NCI-H2196 treated with DMSO at 0.1 percent for 48 hours (cell line): ENCODE measurements around the gene TJP3.

ENCODE experiments used
- DNase-seq: peaks from one replicate; lab custom pipeline; 2025; ENCODE audit not compliant: unreplicated experiment; lab: John Stamatoyannopoulos, UW

The TJP3 gene

DNA sequence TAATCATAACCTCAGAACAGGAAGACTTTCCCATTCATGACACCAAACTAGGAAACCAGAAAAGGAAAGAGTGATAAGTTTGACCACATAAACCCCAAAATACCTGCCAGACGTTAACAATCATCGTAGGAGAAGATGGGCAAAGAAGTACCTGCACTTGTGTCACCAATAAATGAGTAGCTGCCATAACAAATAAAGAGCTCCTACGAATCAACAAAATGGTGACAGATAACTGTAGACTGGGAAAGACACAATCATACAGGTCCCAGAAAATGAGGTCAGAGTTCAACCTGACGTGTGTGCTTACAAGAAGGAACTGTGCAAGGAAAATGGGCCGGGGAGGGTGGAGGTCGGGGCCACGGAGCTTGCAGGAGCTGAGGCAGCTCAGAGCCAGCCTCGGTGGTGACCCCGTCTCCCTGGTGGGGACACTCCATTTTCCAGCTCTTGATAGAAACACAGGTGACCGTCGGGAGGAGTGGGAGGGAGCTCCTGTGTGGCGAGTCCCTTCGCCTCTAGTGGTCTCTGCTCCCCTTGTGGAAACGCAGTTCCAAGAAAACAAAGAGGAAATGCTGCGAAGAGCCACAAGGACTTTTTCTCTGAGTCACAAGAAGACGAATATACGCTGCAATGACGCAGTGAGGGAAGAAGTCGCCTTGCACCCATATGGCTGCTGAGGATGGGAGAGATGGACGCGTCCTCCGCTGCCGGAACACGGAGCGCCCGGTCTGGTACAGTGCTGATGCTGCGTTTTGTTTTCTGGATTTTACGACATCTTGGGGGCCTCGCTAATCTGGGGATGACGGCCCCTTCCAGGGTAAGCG is 17.4 kb upstream of the TJP3 start:
- DNase-seq: no peak

DNA sequence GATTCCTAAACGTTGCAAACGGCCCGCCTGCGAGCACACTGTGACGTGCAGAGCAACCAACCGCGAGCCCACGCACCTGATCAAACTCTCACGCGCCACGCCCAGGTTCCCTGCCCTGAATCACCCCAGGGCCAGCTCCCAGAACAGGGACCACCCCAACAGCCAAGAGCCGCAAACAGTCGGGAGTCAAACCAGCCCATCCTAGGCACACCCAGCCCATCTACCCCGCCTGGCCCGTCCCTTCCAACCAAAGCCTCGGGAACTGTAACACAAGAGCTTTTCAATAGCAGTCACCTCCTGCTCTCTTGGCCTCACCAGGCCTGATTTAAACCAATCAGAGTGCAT is 16.8 kb upstream of the TJP3 start:
- DNase-seq: no peak

- no peak for DNase-seq
Measured at GRCh38 chr19:3691726-3692125, 16.5 kb upstream of the TJP3 start.

DNA sequence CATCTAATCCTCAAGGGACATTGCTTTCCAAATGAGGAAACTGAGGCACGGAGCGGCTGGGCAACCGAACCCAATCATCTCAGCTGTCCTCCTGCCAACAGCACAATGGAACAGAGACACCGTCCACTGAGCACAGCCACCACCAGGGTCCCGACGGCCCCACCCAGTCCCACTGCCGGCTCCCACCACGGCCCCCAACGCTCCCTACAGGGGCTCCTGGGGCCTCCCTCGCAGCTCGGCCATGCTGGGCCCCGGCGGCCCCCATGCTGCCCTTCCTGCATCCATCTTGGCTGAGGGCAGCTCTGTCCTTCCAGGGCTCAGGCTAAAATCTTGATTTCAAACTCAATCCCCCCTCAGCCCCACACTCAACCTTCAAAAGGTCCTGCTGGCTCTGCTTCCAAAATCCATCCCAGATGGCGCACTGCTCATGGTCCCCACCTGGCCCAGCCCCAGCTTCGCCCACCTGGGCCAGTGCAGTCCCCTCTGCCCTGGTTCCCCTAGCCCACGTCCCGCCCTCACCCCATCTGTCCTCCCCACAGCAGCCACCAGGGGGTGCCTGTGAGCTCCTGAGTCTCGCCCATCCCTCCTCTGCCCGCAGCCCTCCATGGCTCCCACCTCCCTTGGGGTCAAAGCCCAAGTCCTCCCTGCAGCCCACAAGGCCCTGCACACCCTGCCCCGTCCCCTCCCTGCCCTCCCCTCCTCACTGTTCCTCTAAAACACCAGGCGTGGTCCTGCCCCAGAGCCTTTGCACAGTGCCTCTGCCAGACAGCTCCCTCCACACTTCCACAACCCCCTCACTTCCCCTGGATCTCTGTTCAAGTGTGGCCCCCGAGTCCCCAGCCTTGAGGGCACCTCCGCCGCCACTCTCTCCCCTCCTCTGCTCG is 15.8 kb upstream of the TJP3 start:
- no peak for DNase-seq

- no peak for DNase-seq
Measured at GRCh38 chr19:3693025-3693925, 14.9 kb upstream of the TJP3 start.

- DNase-seq: no peak
Measured at GRCh38 chr19:3694361-3695123, 13.6 kb upstream of the TJP3 start.

DNA sequence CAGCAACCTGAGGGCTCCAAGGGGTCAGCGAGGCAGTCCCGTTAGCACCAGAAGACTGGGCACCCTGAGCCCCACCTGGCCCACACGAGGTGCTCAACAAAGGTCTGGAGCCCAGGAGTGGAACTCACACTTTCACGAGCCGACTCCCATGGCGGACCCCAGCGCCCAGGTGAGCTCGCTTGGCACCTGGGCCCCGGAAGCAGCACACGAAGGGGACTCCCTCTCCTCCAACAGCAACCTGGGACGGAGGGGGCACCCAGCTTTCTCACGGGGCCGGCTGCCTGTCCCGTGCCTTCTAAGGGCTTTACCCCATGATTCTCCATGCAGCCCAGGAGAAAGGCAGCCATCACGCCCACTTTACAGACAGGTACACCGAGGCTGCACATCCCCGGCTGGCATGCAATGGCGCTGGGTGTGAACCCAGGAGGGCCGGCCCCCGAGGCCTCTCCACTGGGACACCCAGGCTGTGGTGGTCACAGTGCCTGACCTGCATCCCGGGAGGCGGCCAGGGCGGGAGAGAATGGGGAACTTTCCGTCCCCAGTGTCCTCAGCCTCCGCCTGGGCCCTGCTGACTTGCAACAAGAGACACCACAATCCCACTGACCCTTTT is 13.0 kb upstream of the TJP3 start:
- no peak for DNase-seq

GRCh38 chr19:3695986-3696659 is 12.1 kb upstream of the TJP3 start:
- no peak for DNase-seq

GRCh38 chr19:3696660-3696995 is 11.6 kb upstream of the TJP3 start:
- no peak for DNase-seq

DNA sequence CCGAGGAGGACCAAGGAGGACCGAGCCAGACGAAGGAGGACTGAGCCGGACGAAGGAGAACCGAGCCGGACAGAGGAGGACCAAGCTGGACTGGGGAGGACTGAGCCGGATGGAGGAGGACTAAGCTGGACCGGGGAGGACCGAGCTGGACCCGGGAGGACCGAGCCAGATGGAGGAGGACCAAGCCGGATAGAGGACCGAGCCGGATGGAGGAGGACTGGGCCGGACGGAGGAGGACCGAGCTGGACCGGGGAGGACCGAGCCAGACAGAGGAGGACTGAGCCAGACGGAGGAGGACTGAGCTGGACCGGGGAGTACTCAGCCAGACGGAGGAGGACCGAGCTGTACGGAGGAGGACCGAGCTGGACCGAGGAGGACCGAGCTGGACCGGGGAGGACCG is 11.1 kb upstream of the TJP3 start:
- DNase-seq: no peak

DNA sequence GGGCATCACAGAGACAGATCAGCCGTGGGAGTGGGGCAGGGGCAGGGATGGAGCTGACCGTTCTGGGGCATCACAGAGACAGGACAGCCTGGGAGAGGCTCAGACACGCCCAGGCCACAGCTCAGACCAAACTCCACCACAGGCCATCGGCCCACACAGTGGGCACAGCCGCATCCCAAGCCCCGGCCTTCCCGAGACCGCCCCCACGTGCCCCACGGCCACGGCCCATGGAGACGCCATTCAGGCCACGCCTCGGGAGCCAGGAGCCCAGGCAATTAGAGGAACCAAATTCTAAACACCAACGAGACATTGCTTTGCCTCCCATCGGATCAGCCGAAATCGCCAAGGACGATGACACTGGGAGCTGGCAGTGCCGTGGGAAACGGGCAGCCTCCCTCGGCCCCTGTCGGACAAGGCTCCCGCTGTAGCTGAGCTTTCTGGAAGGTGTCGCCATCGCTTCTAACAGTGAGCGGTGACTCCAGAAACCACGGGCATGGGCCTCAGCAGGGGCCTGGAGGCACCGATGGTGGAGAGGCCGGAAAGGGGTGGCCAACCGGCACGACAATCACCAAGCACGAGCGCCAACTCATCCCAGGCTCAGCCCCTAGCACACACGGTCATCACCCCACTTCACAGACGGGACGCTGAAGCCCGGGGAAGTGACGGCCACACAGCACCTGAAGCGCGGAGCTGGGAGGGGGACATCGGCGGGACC is 10.4 kb upstream of the TJP3 start:
- no peak for DNase-seq

DNA sequence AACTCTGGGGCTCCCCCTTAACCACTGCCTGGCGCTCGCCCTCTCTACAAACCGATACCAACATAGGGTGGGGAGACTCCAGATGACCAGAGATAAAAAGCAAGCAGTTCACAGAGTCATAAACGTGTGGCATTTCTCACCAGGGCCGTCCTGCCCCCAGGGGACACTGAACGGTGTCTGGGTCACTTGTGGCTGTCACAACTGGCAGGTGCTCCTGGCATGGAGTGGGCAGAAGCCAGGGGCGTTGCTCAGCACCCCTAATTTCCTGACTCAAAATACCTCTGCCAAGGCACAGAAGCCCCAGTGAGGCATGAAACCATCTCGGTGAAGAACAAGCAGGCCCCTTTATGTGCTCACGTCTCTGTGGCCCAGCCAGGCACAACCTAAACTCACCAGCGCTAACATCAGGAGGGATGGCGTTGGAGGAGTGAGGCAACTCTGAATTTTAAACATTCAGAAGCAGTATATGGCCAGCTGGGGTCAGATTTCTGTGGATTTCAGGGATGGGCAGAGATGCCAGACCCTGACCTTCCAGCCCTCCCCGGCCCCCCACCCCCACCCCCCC is 9.7 kb upstream of the TJP3 start:
- no peak for DNase-seq

DNA sequence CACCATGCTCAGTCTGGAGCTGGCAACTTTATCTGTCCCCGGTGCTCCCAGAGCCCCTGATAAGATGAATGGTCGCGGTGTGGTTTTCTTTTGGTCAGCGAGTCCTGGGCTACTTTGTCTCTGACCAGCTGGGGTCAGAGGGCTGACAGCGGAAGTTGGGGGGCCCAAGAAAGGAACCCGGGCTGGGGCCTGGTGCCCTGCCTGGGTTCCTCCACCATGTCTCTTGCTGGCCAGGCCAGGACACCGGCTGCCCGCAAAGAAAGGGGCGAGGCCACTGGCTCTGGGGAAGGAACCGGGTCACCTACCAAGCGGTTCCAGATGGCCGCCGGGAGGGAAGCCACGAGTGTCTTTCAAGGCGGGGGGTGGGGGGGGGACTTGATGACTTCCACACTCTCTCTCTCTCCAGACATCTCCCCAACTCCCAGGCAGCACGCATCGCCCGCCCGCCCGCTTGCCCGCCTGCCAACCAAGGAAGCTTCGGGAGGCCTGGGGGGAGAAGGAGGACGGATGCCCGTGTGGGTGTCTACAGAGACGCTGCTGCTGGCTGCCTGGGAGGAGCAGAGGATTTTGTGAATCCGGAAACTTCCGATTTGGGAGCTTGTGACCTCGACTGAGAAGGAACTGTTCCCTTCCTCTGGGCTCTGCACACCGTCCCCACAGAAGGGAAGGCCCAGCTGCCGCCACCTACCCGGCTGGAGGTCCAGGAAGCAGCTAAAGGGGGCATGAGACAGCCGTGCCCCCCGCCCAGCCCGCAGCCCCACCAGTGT is 9.0 kb upstream of the TJP3 start:
- no peak for DNase-seq

- DNase-seq: no peak
Measured at GRCh38 chr19:3699741-3700241, 8.4 kb upstream of the TJP3 start.

GRCh38 chr19:3700242-3701032 is 7.7 kb upstream of the TJP3 start, which contains the start of gene PIP5K1C:
Gene PIP5K1C, minus strand, starts transcription at chr19:3700468. Its CDS starts 78 bp downstream, at chr19:3700390.
- peak; percentile 78 for DNase-seq

DNA sequence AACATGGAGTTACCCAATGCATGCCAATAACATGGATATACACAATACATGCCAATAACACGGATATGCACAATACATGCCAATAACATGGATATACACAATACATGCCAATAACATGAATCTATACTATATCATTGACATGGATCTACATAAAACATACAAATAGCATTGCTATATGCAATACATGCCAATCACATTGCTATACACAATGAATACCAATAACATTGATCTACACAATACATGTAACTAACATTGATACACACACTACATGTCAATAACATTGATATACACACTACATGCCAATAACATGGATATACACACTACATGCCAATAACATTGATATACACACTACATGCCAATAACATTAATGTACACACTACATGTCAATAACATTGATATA is 7.0 kb upstream of the TJP3 start:
- no peak for DNase-seq

DNA sequence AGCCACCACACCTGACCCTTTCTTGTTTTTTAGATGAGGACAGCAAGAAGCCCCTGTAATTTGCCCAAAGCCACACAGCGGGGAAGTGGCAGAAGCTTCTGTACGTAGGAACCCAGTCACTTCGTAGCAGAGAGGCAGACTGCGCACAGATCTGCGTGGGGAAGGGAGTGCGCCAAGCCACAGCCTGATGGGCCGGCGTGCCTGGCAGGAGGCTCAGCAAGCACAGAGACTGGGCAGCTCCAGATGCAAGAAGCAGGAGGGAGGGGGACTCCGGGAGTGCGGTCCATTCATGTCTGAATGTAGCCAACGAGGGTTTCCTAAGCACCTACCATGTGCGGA is 347 bp upstream of the TJP3 start:
- DNase-seq: no peak
